ENCODE measurements around the gene CYBB. TPM values are rescaled to one million over a fixed set of nuclear protein-coding genes. Genes with fewer than 3 reads are reported as not detected.

Gene CYBB
- polyA plus RNA-seq, 1 of the 3 experiments (the other 2 are of a cell fraction), result not detected

- H3K36me3 ChIP-seq (replicated peaks in 1 of 2; ENCODE audit: control insufficient read depth in 1 of 2, insufficient read depth in 2 of 2, low read length in 1 of 2), result no peaks in the 10 kb centered on the region
- no peak for TF ChIP-seq ELF1 (IDR thresholded peaks at IDR 0.05)
- TF ChIP-seq TAF1 (IDR thresholded peaks at IDR 0.05; ENCODE audit: borderline replicate concordance, low read depth, low read length), result no peak
- TF ChIP-seq YY1 (IDR thresholded peaks at IDR 0.05; ENCODE audit: low read depth), result no peak
- TF ChIP-seq JUND (IDR thresholded peaks at IDR 0.05), result no peak
- TF ChIP-seq RCOR1 (IDR thresholded peaks at IDR 0.05; ENCODE audit: low read length), result no peak
- TF ChIP-seq EP300 (IDR thresholded peaks at IDR 0.05; ENCODE audit: borderline replicate concordance in 1 of 2, low read depth in 1 of 2, low read length in 1 of 2), result no peak
- TF ChIP-seq CTCF (IDR thresholded peaks at IDR 0.05), result no peak
- no peak for TF ChIP-seq IRF3 (IDR thresholded peaks at IDR 0.05; ENCODE audit: low read depth, low read length)
- no peak for TF ChIP-seq GABPA (IDR thresholded peaks at IDR 0.05; ENCODE audit: low read depth)
- no peak for TF ChIP-seq USF1 (IDR thresholded peaks at IDR 0.05; ENCODE audit: borderline replicate concordance, low read depth)
- TF ChIP-seq PBX3 (IDR thresholded peaks at IDR 0.05), result no peak
- TF ChIP-seq NFIC (IDR thresholded peaks at IDR 0.05; ENCODE audit: borderline replicate concordance), result no peak
- H4K20me1 ChIP-seq (ENCODE audit: insufficient read depth), result no peaks in the 10 kb centered on the region
- H3K4me2 ChIP-seq, result no peak overlapping the region
- H3K27ac ChIP-seq (ENCODE audit: low read depth in 2 of 2, low read length in 1 of 2), result no peak overlapping the region
- peaks cover 9% of the 10 kb centered on the region; the same call in 1 of the 2 replicates for H3K27me3 ChIP-seq (ENCODE audit: insufficient read depth)
- no peaks in the 10 kb centered on the region for H3K79me2 ChIP-seq (ENCODE audit: insufficient read depth)
- H3K9me3 ChIP-seq, result no peaks in the 10 kb centered on the region
- no peaks in the 10 kb centered on the region for H3K9me2 ChIP-seq
- ChIA-PET POLR2A (no interaction called here), CTCF (interaction anchor here (0.7 to 0.9 kb wide), 2 partner anchors 10 to 41 kb away, joined by 3 read pairs; no protein-coding TSS in a partner anchor)
- no peak overlapping the region for H3K4me3 ChIP-seq (ENCODE audit: low read depth in 2 of 2, low read length in 1 of 2)
- H3F3A ChIP-seq (replicated peaks; ENCODE audit: insufficient read depth), result no peaks in the 10 kb centered on the region
- WGBS (ENCODE audit: low lambda C conversion rate), result 15% methylated on average over 3 of the region's 3 CpGs
- no peak overlapping the region for H3K9ac ChIP-seq
- DNase-seq, result no peak
- no peaks in the 10 kb centered on the region for H3K4me1 ChIP-seq (ENCODE audit: control insufficient read depth in 1 of 2, insufficient read depth in 2 of 2, low read depth in 1 of 2, low read length in 1 of 2)
- no peak overlapping the region for H2AFZ ChIP-seq (ENCODE audit: low read depth)
Measured at GRCh38 chrX:37786624-37787422, 7.0 kb downstream of the CYBB start.

All from SK-N-SH (cell line).